Esophagus squamous epithelium (tissue), 4 donors: ENCODE measurements around the gene TAS2R31.

ENCODE experiments used
- POLR2A ChIP-seq, 4 donors: fragments of 450-650 bp; IDR thresholded peaks; one replicate each; pipeline ENCODE4 v1.6.1; 2017; ENCODE audit warnings: antibody characterized with exemption in 4 of 4, mild to moderate bottlenecking in 4 of 4, moderate library complexity in 3 of 4
- TF ChIP-seq, protein P1 (sequence below), 6 experiments: fragments of 450-650 bp in 4 of 6; fragments of 200-600 bp in 2 of 6; sonication (generic) in 2 of 6; IDR thresholded peaks; one replicate each; pipeline ENCODE4 v1.5.1; 2016 to 2019; ENCODE audit warnings: antibody characterized with exemption in 6 of 6, mild to moderate bottlenecking in 4 of 6, moderate library complexity in 4 of 6

DNA sequence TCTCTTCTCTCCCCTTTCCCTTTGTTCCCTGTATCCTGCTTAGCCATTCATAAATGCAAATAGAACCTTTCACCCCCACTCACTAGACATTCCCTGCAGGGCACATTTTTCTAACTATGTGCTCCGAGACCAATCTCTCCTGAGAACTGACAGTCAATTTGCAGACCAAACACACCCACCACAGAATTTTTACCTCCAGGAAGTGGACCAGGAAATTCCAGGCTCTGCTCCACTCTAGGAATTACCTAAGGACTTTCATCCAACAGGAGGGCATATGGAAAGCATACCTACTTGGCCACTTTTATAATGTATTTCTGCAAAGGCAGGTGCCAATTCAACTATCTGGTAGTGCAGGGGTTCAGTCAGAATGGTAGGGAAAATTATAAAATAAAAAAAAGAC, 39.8 kb upstream of the TAS2R31 start:
- TF ChIP-seq, protein P1, sequence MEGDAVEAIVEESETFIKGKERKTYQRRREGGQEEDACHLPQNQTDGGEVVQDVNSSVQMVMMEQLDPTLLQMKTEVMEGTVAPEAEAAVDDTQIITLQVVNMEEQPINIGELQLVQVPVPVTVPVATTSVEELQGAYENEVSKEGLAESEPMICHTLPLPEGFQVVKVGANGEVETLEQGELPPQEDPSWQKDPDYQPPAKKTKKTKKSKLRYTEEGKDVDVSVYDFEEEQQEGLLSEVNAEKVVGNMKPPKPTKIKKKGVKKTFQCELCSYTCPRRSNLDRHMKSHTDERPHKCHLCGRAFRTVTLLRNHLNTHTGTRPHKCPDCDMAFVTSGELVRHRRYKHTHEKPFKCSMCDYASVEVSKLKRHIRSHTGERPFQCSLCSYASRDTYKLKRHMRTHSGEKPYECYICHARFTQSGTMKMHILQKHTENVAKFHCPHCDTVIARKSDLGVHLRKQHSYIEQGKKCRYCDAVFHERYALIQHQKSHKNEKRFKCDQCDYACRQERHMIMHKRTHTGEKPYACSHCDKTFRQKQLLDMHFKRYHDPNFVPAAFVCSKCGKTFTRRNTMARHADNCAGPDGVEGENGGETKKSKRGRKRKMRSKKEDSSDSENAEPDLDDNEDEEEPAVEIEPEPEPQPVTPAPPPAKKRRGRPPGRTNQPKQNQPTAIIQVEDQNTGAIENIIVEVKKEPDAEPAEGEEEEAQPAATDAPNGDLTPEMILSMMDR (IDR thresholded peaks at IDR 0.05), result no peak
- TF ChIP-seq POLR2A (IDR thresholded peaks at IDR 0.05), result no peak
